Ishikawa (cell line): ENCODE results near the gene XRCC4.

Source experiments
- FOXM1 ChIP-seq: IDR thresholded peaks from 2 replicates; pipeline ENCODE4 v1.6.1; 2012; ENCODE audit warnings: low read depth, borderline replicate concordance
- RAD21 ChIP-seq: IDR thresholded peaks from 2 replicates; pipeline ENCODE4 v1.6.1; 2012; ENCODE audit warnings: low read depth
- REST ChIP-seq: IDR thresholded peaks from 2 replicates; pipeline ENCODE4 v1.6.1; 2012; ENCODE audit warnings: low read depth, mild to moderate bottlenecking
- TAF1 ChIP-seq: IDR thresholded peaks from 2 replicates; pipeline ENCODE4 v1.6.1; 2012; ENCODE audit warnings: low read depth, mild to moderate bottlenecking
- TCF12 ChIP-seq: IDR thresholded peaks from 2 replicates; pipeline ENCODE4 v1.6.1; 2012; ENCODE audit warnings: low read depth
- USF1 ChIP-seq: IDR thresholded peaks from 2 replicates; pipeline ENCODE4 v1.6.1; 2012
- YY1 ChIP-seq: IDR thresholded peaks from 2 replicates; pipeline ENCODE4 v1.6.1; 2012; ENCODE audit warnings: low read depth

- TF ChIP-seq USF1 (no peak), TAF1 (no peak), FOXM1 (no peak), TCF12 (no peak), REST (no peak), YY1 (no peak), RAD21 (no peak)
These were observed 276.4 kb downstream of the XRCC4 start for GRCh38 chr5:83353774-83354173.
